Skin epidermis (tissue), 12 donors: Measurements from ENCODE around the gene MAPK9.
A peak's percentile ranks its signal among the peaks of the same experiment; 100 is the strongest.

ENCODE experiments used
- H3K27ac ChIP-seq, 21 experiments: fragments of 200-600 bp; sonication (generic) in 11 of 21; one replicate each; pipeline ENCODE4 v1.5.0; 2020; ENCODE audit warnings: mild to moderate bottlenecking in 3 of 21, inconsistent platforms in 2 of 21, moderate library complexity in 2 of 21
- H3K4me3 ChIP-seq, 7 experiments: fragments of 200-600 bp; sonication (generic) in 2 of 7; one replicate each; pipeline ENCODE4 v1.5.0; 2020; ENCODE audit warnings: inconsistent platforms in 2 of 7, mild to moderate bottlenecking in 2 of 7, moderate library complexity in 1 of 7

MAPK9 gene

GRCh38 chr5:180328296-180329137 is 36.6 kb upstream of the MAPK9 start:
- H3K27ac ChIP-seq = peak overlapping the region in 1 of 21 experiments; percentile 35
- no peak overlapping the region for H3K4me3 ChIP-seq

GRCh38 chr5:180326989-180327565 is 35.2 kb upstream of the MAPK9 start:
- no peak overlapping the region for H3K4me3 ChIP-seq
- no peak overlapping the region for H3K27ac ChIP-seq

- H3K27ac ChIP-seq = no peak overlapping the region
- no peak overlapping the region for H3K4me3 ChIP-seq
These were observed 32.7 kb upstream of the MAPK9 start for GRCh38 chr5:180324601-180324950.

- Histone ChIP-seq H3K4me3 (no peak overlapping the region), H3K27ac (no peak overlapping the region)
These were observed 32.2 kb upstream of the MAPK9 start for GRCh38 chr5:180323941-180324600.

- no peak overlapping the region for H3K4me3 ChIP-seq
- no peak overlapping the region for H3K27ac ChIP-seq
These were observed 31.3 kb upstream of the MAPK9 start for GRCh38 chr5:180323160-180323559.

- Histone ChIP-seq H3K27ac (no peak overlapping the region), H3K4me3 (no peak overlapping the region)
These were observed 26.7 kb upstream of the MAPK9 start for GRCh38 chr5:180318456-180319089.

- Histone ChIP-seq H3K27ac (no peak overlapping the region), H3K4me3 (no peak overlapping the region)
These were observed 24.7 kb upstream of the MAPK9 start for GRCh38 chr5:180316586-180316985.

- H3K27ac ChIP-seq = no peak overlapping the region
- no peak overlapping the region for H3K4me3 ChIP-seq
These were observed 23.9 kb upstream of the MAPK9 start for GRCh38 chr5:180315762-180316212.

GRCh38 chr5:180313677-180314505 is 22.0 kb upstream of the MAPK9 start:
- peak overlapping the region in 4 of 7 experiments; percentile 2 to 44 (median 32) for H3K4me3 ChIP-seq
- H3K27ac ChIP-seq = peak overlapping the region in 5 of 21 experiments; percentile 21 to 73 (median 38)

- no peak overlapping the region for H3K4me3 ChIP-seq
- no peak overlapping the region for H3K27ac ChIP-seq
These were observed 19.3 kb upstream of the MAPK9 start for GRCh38 chr5:180311216-180311615.

- Histone ChIP-seq H3K27ac (no peak overlapping the region), H3K4me3 (no peak overlapping the region)
These were observed 14.9 kb upstream of the MAPK9 start for GRCh38 chr5:180306796-180307195.

GRCh38 chr5:180305481-180305880 is 13.6 kb upstream of the MAPK9 start:
- Histone ChIP-seq H3K4me3 (no peak overlapping the region), H3K27ac (no peak overlapping the region)

GRCh38 chr5:180304431-180305375 is 12.8 kb upstream of the MAPK9 start:
- Histone ChIP-seq H3K27ac (no peak overlapping the region), H3K4me3 (no peak overlapping the region)

GRCh38 chr5:180304016-180304292 is 12.1 kb upstream of the MAPK9 start:
- H3K4me3 ChIP-seq = no peak overlapping the region

GRCh38 chr5:180303226-180304015 is 11.5 kb upstream of the MAPK9 start:
- no peak overlapping the region for H3K27ac ChIP-seq

More at GRCh38 chr5:180304016-180304292, 12.1 kb upstream of the MAPK9 start:
- no peak overlapping the region for H3K27ac ChIP-seq

GRCh38 chr5:180302256-180302655 is 10.4 kb upstream of the MAPK9 start:
- no peak overlapping the region for H3K27ac ChIP-seq
- H3K4me3 ChIP-seq = no peak overlapping the region

More at GRCh38 chr5:180303226-180304015, 11.5 kb upstream of the MAPK9 start:
- no peak overlapping the region for H3K4me3 ChIP-seq

GRCh38 chr5:180301253-180301652 is 9.4 kb upstream of the MAPK9 start:
- Histone ChIP-seq H3K27ac (no peak overlapping the region), H3K4me3 (no peak overlapping the region)

GRCh38 chr5:180299526-180299925 is 7.6 kb upstream of the MAPK9 start:
- Histone ChIP-seq H3K27ac (no peak overlapping the region), H3K4me3 (no peak overlapping the region)
